GM12878 (cell line): Measurements from ENCODE around the gene FKBP15. TPM values are rescaled to one million over a fixed set of nuclear protein-coding genes. Genes with fewer than 3 reads are reported as not detected.
"Not testable (repeated sequence)": the region's sequence is repeated elsewhere in the genome, so short reads cannot be mapped to it uniquely, and the experiment has no call there.

ENCODE experiments used
- ATAC-seq: fragments of 200-7000 bp; cut with Tn5 transposase; 3 replicates; pipeline ENCODE4 v1.9.1; 2020; ENCODE audit warnings: mild to moderate bottlenecking, moderate library complexity
- BruUV-seq: library from RNA; stranded (reverse); fragments of 400-500 nt; replicated peaks from 2 replicates; lab custom pipeline; 2021; lab: Mats Ljungman, UMichigan
- CTCF ChIA-PET: fragments of 300-600 bp; sonication (Branson Sonifier 250); formaldehyde crosslinking; extraction: SDS; loops from one replicate; lab custom pipeline; 2021; ENCODE audit warnings: inconsistent platforms; lab: Yijun Ruan, JAX
- POLR2A ChIA-PET: fragments of 350-600 bp; formaldehyde crosslinking; extraction: SDS; loops from one replicate; lab custom pipeline; 2021; ENCODE audit warnings: inconsistent platforms; lab: Charles Lee
- RAD21 ChIA-PET: fragments of 300-600 bp; sonication (Branson Sonifier 250); formaldehyde crosslinking; loops from one replicate; lab custom pipeline; 2023; ENCODE audit warnings: antibody characterized with exemption; ENCODE audit not compliant: unreplicated experiment; lab: Charles Lee
- SMC1A ChIA-PET: fragments of 300-600 bp; sonication (Branson Sonifier 250); formaldehyde crosslinking; loops from one replicate; lab custom pipeline; 2023; ENCODE audit not compliant: unreplicated experiment, uncharacterized antibody; lab: Charles Lee
- DNase-seq: peaks from one replicate; pipeline ENCODE4 v3.0.0-alpha.2; 2011; ENCODE audit warnings: low read depth, low spot score
- FAIRE-seq: peaks from 3 replicates; lab custom pipeline; 2011; peaks lifted over from hg19 to GRCh38; lab: Jason Lieb, UNC
- H2AFZ ChIP-seq: 2 replicates; pipeline ENCODE4 v1.6.0; 2011; ENCODE audit warnings: low read depth, low read length, control low read depth; ENCODE audit not compliant: control insufficient read depth
- H3K27ac ChIP-seq: 2 replicates; pipeline ENCODE4 v1.5.1; 2011; ENCODE audit warnings: control low read depth; ENCODE audit not compliant: control insufficient read depth, insufficient read depth
- H3K27me3 ChIP-seq, 2 experiments: replicated peaks in 1 of 2; 2 replicates each; pipeline versions ENCODE4 v1.6.0 to v1.6.1; 2011; ENCODE audit warnings: low read length in 1 of 2; ENCODE audit not compliant: control insufficient read depth in 2 of 2, insufficient read depth in 2 of 2
- H3K36me3 ChIP-seq, 2 experiments: 2 replicates each; pipeline ENCODE4 v1.5.1; 2011; ENCODE audit warnings: low read length in 1 of 2; ENCODE audit not compliant: control insufficient read depth in 2 of 2, insufficient read depth in 2 of 2
- H3K4me1 ChIP-seq: 2 replicates; pipeline ENCODE4 v1.6.1; 2011; ENCODE audit warnings: mild to moderate bottlenecking, low read length, moderate library complexity, mixed read lengths; ENCODE audit not compliant: control insufficient read depth, insufficient read depth
- H3K4me2 ChIP-seq: 2 replicates; pipeline ENCODE4 v1.6.0; 2011; ENCODE audit warnings: control low read depth; ENCODE audit not compliant: control insufficient read depth, insufficient read depth
- H3K4me3 ChIP-seq: fragments of 200-600 bp; sonication (generic); 2 replicates; pipeline ENCODE4 v1.5.1; 2016
- H3K79me2 ChIP-seq: 2 replicates; pipeline ENCODE4 v1.6.0; 2011; ENCODE audit warnings: low read length; ENCODE audit not compliant: control insufficient read depth, insufficient read depth
- H3K9ac ChIP-seq: 2 replicates; pipeline ENCODE4 v1.8.0; 2011; ENCODE audit warnings: low read length, control low read depth, mixed read lengths; ENCODE audit not compliant: control insufficient read depth, insufficient read depth
- H3K9me3 ChIP-seq: replicated peaks from 3 replicates; pipeline ENCODE4 v1.5.1; 2011; ENCODE audit warnings: mild to moderate bottlenecking, low read length; ENCODE audit not compliant: control insufficient read depth, insufficient read depth
- H4K20me1 ChIP-seq: 2 replicates; pipeline ENCODE4 v1.6.0; 2011; ENCODE audit not compliant: control insufficient read depth, insufficient read depth
- E2F4 ChIP-seq: IDR thresholded peaks from 2 replicates; pipeline ENCODE4 v1.6.1; 2012; ENCODE audit warnings: low read depth, low read length, improper control_type of control experiment
- EGR1 ChIP-seq, 2 experiments: IDR thresholded peaks; 1 replicate in 1 of 2; 2 replicates in 1 of 2; pipeline ENCODE4 v1.6.1; 2011 to 2012; ENCODE audit warnings: low read depth in 2 of 2, low read length in 2 of 2, borderline replicate concordance in 1 of 2, mild to moderate bottlenecking in 1 of 2, moderate library complexity in 1 of 2
- HDAC6 ChIP-seq: fragments of 200-600 bp; sonication (generic); IDR thresholded peaks from one replicate; pipeline ENCODE4 v1.8.0; 2017; ENCODE audit warnings: antibody characterized with exemption; ENCODE audit not compliant: unreplicated experiment
- KDM1A ChIP-seq: fragments of 200-600 bp; sonication (generic); IDR thresholded peaks from 2 replicates; pipeline ENCODE4 v1.6.1; 2016; ENCODE audit warnings: borderline replicate concordance
- MTA2 ChIP-seq: fragments of 450-650 bp; IDR thresholded peaks from 2 replicates; pipeline ENCODE4 v1.6.1; 2016; ENCODE audit warnings: low read depth, mild to moderate bottlenecking, moderate library complexity
- PBX3 ChIP-seq: IDR thresholded peaks from 2 replicates; pipeline ENCODE4 v1.6.1; 2011; ENCODE audit warnings: mild to moderate bottlenecking, low read depth, low read length, moderate library complexity; ENCODE audit not compliant: insufficient replicate concordance
- POLR2AphosphoS2 ChIP-seq: IDR thresholded peaks from 2 replicates; pipeline ENCODE4 v1.6.1; 2011; ENCODE audit warnings: low read depth, mild to moderate bottlenecking, low read length, improper control_type of control experiment, moderate library complexity
- SMC3 ChIP-seq: IDR thresholded peaks from 2 replicates; pipeline ENCODE4 v1.6.1; 2011; ENCODE audit warnings: low read length, improper control_type of control experiment, borderline replicate concordance
- ZNF384 ChIP-seq: IDR thresholded peaks from 2 replicates; pipeline ENCODE4 v1.6.1; 2012; ENCODE audit warnings: low read depth, mild to moderate bottlenecking, low read length, improper control_type of control experiment, borderline replicate concordance
- WGBS: methylation state at CpG from one replicate; pipeline ENCODE4 v1.1.6; 2016; ENCODE audit warnings: low lambda C conversion rate; ENCODE audit not compliant: insufficient replicate concordance, insufficient coverage; ENCODE audit errors: missing lambda C conversion rate; 5-methylcytosine and 5-hydroxymethylcytosine counted together
- in situ Hi-C: fragments of 300-500 bp; cut with MboI; formaldehyde crosslinking; loops from 9 replicates; pipeline ENCODE4 v1.14.3; 2018; ENCODE audit warnings: mixed read lengths
- intact Hi-C: fragments of 100-400 bp; cut with micrococcal nuclease; formaldehyde crosslinking; loops from one replicate; pipeline ENCODE4 v1.14.2; 2022; ENCODE audit not compliant: unreplicated experiment
- polyA plus RNA-seq, 11 experiments: library from polyadenylated mRNA; depleted of rRNA in 4 of 11; unstranded in 6 of 11; stranded (reverse) in 5 of 11; fragments of >200 nt; fragmentation: Nextera tagmentation in 4 of 11; fragmentation: Illumina TruSeq in 1 of 11; extraction: Ambion mirVana in 4 of 11; extraction: Trizol in 1 of 11; gene quantifications; 1 replicate in 1 of 11; 2 replicates in 10 of 11; pipeline versions ENCODE4 v1.2.1 to v1.2.3, GENCODE V29; 2011 to 2016; ENCODE audit warnings: inconsistent platforms in 2 of 11, missing spikeins in 2 of 11, low read depth in 1 of 11
- total RNA-seq, 4 experiments: library from RNA; depleted of rRNA in 3 of 4; stranded (reverse); fragments of >200 nt in 3 of 4; fragmentation: Illumina TruSeq in 1 of 4; extraction: Trizol in 1 of 4; gene quantifications; 2 replicates each; pipeline versions ENCODE4 v1.2.1 to v1.2.3, GENCODE V29; 2013 to 2021

Gene FKBP15
- total and polyA plus RNA-seq, 10 of the 15 experiments (the other 5 are each of a cell fraction or from before 2014, with no cell fraction given), result 5.0 to 53.4 (median 21.2) TPM

GRCh38 chr9:113143432-113144227 lies 77.4 kb downstream of the FKBP15 start (continued):
- TF ChIP-seq PBX3 (no peak), POLR2AphosphoS2 (no peak), SMC3 (no peak), KDM1A (no peak), EGR1 (IDR thresholded peaks at IDR 0.05; ENCODE audit: borderline replicate concordance in 1 of 2, low read depth in 2 of 2, low read length in 2 of 2) (no peak), E2F4 (no peak), MTA2 (no peak), ZNF384 (no peak), HDAC6 (no peak)

- H3K4me3 ChIP-seq, FAIRE-seq, H4K20me1 ChIP-seq, H3K36me3 ChIP-seq, SMC1A ChIA-PET, ATAC-seq, intact Hi-C loops, POLR2A ChIA-PET, BruUV-seq, H3K9me3 ChIP-seq, DNase-seq, CTCF ChIA-PET, H3K9ac ChIP-seq, RAD21 ChIA-PET, H3K4me2 ChIP-seq, H3K27ac ChIP-seq, H2AFZ ChIP-seq, H3K79me2 ChIP-seq, H3K27me3 ChIP-seq, H3K4me1 ChIP-seq, in situ Hi-C loops: not testable (repeated sequence)
- WGBS, result 55% methylated on average over 9 of the region's 9 CpGs
Observed at GRCh38 chr9:113140896-113141295, 80.2 kb downstream of the FKBP15 start.
